Right kidney (tissue), 1 donor: ENCODE results near the gene OGFOD2.
"Not testable (repeated sequence)": the region's sequence is repeated elsewhere in the genome, so short reads cannot be mapped to it uniquely, and the experiment has no call there.

Source experiments
- DNase-seq: peaks from one replicate; pipeline ENCODE4 v3.0.0-alpha.2; 2016

OGFOD2 gene

DNA sequence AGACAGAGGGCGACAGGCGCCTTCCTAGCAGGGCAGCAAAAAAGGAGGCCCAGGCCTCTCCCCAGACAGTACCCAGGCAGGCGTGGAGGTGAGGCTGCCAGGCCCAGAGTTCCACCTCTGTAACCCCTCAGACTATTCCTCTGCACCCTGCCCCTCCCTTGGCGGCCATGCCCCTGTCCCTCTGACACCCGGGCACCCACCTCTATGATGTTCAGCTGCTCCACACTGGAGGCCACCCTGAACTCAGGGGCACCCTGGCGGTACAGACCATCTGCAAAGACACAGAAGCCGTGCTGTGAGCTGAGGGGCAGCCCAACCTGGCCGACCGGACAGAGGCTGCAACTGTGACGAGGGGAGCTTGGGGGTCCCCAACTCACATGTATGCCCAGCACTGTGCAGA lies 25.5 kb downstream of the OGFOD2 start:
- DNase-seq, result no peak

DNA sequence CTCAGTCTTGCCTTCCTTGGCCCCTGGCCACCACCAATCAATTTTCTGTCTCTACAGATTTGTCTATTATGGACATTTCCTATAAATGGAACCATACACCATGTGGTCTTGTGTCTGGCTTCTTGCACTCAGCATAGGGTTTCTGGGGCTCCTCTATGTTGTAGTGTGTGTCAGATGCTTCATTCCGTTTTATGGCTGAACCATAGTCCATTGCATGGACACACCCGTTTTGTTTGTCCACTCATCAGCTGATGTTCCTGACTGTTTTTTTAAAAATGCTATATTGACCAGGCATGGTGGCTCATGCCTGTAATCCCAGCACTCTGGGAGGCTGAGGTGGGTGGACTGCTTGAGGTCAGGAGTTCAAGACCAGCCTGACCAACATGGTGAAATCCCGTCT lies 26.4 kb downstream of the OGFOD2 start:
- DNase-seq, result no peak

DNA sequence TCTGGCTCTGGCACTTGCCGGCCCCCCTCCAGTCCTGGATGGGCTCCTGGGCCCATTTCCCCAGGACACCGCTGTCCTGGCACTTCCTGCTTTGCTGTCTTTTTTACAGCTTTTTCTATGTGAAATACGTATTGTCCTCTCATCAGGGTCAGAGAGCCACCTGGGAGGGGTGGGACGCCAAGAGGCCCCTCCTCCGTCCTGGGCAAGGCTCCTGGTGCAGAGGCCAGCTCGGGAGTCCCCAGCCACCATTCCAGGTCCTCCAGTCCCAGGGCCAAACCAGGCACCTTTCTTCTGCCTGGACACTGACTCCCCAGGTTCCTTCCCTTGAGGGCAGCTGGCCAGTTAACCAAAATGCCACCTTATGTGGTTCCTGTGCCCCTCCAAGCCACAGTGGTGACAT lies 28.2 kb downstream of the OGFOD2 start:
- no peak for DNase-seq

DNA sequence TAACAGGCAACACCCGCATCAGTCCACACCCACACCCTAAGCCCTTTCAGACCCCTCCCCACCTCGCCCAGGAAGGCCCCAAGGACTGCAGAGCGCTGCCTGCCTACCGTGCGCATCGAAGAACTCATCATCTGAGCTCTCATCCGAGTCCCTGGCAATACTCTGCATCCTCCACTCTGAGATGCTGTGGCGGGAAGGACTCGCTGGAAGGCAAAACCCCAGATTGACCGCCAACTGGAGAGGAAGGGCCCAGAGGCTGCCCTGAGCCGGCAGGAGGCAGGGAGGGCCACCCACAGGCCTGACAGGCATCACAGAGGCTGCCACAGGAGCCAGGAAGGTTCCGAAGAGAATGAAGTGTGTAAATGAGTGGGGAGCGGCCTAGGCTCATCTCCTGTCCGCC lies 29.2 kb downstream of the OGFOD2 start:
- no peak for DNase-seq

DNA sequence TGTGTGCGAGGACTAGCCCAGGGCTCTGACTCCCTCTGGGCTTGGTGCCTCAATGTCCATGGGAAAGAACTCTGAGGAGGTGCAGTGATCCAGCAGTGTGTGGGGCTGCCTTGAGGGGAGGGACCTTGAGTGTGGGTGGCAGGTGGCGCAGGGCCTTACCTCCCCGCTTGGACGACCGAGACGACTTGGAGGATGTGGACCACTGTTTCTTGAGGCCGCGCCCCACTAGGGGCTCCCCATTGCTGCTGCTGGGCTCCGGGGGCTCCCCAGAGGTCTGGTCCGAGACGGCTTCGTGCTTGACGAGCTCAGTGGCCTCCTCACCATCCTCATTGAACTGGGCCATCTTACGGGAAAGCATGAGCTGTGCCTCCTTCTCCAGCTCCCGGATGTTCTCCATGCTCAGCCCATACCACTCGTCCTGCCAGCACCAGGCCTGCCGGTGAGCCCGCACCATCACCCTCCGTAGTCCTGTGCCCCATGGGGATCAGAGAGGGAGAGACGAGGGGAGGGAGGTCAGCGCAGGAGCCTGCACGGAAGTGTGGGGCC lies 30.1 kb downstream of the OGFOD2 start:
- no peak for DNase-seq

DNA sequence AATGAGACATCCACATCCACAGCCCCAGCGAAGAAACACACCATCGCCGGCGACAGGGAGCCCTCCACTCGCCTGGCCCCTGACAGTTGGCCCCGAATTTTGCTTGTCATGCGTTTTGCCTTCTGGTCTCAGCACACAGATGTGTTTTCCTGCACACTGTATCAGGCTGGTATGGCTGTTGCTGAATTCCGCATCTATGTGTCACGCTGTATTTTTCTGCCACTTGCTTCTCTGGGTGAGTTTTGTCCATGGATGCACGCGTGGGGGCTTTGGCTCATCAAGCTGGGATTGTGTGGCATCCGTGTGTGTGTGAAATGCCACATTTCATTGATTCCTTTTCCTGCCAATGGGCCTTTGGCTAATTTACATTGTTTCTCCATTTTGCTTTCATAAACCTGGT lies 31.9 kb downstream of the OGFOD2 start:
- no peak for DNase-seq

DNA sequence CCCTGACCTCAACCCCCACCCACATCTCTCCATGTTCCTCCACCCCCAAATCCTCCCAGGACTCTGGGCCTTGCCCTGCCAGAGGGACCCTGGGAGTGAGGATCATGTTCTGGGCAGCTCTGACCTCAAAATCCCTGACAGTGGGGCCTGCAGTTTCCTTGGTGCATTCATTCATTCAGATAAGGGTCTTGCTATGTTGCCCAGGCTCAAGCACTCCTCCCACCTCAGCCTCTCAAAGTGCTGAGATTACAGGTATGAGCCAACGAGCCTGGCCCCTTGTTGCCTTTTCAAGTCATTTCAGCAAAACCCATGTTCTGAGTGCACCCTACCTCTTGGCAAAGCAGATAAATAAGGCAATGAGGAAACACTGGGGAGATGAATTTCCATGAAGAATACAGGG lies 35.1 kb downstream of the OGFOD2 start:
- no peak for DNase-seq

DNA sequence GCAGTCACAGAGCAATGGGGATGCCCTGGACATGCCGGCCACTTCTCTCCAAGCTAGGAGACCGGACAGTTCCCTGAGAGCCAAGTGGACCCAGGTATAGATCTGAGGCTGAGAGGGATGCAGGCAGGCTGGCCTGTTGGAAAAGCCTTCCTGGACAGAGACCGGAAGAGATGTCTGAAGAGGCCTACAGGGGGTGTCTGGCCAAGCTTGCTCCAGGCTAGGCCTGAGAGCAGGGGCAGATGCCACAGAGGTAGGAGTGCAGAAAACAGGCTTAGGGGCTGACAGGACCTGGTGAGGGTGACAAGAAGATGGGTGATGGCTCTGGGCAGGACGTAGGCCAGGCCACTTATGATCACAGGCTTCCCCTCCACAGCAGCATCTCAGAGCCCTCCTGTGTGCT lies 35.6 kb downstream of the OGFOD2 start:
- no peak for DNase-seq

DNA sequence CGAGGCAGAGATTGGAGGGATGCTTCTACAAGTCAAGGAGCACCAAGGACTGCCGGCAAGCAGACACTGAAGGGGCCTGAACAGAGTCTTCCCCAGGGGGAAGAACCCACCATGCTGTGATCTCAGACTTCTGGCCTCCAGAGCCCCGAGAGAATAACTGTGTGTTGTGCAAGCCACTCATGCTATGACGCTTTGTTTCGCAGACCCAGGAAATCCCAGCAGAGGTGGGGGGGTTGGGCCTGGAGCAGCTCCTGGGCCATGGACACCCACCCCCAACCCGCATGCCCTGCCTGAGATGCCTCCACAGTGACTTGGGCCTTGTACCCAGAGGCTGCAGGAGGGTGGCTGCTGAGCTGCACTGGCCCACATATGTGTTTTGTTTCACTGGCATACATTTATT lies 36.7 kb downstream of the OGFOD2 start:
- no peak for DNase-seq

DNA sequence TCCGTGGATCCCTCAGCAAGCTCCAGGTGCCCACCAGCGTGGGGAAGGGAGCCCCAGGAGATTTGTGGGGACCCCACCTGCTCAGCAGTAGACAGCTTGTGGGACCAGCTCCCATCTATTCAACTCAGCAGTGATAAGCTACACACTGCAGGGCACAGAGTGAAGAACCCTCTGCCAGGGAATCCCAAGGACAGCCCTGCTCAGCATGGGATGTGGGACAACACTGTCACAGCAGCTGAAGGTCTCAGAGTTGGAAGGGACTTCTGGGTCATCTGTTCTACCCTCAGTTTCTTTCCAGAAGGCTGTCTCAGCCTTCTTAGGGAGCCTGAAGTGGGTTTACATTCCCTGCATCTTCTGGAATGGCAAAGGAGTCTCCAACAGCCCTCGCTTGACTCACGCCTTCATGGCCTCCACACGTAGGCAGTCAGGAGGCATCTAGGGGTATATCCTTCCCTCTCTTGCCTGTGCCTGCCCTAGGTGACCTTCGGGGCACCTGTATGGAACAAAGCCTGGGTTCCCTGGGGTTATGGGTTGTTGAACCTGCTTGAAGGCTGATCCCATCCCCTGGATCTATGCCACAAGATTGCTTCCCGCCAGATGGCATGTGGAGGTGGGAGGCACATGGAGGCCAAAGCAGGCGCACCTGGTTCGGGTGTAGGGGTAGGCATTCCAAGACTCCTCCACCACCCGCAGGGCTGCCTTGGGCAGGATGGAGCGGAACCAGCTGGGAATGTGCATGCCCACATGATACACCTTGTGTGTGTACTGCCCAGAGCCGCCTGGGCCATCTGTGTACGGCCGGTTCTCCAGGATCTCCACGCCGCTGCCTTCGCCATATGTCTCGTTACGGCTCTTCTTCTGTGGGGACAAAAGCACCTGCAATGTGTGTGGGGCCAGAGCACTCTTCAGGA lies 38.4 kb downstream of the OGFOD2 start:
- DNase-seq, result no peak

DNA sequence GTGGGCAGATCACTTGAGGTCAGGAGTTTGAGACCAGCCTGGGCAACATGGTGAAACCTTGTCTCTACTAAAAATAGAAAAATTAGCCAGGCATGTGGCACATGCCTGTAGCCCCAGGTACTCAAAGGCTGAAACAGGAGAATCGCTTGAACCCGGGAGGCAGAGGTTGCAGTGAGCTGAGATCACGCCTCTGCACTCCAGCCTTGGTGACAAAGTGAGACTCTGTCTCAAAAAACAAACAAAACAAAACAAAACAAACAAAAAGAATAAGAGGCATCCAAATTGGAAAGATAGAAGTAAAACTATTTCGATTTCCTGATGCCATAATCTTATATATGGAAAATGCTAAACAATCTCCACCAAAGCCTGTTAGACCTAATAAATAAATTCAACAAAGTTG lies 39.4 kb downstream of the OGFOD2 start:
- DNase-seq, result not testable (repeated sequence)

DNA sequence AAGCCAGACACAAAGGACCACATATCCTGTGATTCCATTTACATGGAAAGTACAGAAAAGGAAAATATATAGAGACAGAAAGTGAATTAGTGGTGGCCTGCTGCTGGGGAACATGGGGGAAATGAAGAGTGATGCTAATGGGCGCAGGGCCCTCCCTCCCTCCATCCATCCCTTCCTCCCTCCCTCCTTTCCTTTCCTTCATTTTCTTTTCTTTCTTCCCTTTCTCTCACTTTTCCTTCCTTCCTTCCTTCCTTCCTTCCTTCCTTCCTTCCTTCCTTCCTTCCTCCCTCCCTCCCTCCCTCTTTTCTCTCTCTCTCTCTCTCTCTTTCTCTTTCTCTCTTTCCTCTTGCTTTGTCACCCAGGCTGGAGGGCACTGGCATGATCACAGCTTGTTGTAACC lies 42.7 kb downstream of the OGFOD2 start:
- DNase-seq, result no peak

DNA sequence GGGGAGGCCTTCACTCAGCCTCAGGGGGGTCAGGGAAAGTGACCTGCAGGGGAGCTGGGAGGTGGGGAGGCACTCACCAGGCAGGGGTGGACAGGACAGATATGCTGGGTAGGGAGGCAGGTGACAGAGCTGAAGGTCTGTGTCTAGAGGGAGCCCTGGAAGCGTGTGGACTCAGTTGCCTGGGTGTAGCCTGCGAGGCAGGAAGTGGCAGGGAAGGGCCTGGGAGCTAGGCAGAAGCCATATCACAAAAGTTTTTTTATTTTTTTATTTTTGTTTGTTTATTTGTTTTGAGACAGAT lies 44.7 kb downstream of the OGFOD2 start:
- no peak for DNase-seq

DNA sequence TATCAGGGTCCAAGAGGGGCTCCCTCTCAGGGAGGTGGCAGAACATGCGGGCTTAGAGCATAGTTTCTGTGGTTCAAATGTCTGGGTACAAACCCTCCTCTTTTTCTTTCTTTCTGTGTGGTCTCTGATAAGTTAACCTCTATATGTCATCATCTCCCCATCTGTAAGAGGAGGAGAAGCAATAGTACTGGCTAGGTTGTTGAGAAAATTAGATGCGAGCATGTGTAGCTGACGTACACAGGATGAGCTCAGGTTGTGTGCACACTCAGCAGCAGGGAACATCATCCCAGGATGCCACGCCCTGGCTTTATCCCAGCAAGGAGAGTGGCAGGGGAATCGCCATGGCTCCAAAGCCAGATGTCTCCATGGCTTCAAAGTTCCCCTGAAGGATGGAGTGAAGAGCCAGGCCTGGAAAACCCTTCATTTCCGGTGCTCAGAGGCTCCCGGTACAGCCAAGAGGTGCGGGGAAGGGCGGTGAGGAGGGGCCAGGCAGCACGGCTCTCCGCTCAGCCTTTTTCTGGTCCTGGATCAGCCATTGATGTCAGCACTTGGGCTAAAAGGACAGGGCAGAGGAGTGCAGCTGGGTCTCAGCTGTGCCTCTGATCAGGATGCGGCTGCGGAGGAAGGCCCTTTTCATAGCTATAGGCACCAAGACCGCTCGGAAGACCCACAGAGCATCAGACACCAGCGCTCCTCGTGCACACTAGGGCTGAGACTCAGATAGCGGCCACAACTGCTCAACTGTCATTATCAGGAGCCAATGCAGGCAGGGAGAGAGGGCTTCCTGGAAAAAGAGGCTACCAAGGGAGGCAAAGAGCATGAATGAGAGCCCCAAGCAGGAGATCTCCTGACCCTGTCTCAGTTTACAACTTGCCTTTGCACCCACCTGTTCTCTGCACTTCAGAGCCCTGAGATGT lies 46.9 kb downstream of the OGFOD2 start:
- DNase-seq, result no peak

DNA sequence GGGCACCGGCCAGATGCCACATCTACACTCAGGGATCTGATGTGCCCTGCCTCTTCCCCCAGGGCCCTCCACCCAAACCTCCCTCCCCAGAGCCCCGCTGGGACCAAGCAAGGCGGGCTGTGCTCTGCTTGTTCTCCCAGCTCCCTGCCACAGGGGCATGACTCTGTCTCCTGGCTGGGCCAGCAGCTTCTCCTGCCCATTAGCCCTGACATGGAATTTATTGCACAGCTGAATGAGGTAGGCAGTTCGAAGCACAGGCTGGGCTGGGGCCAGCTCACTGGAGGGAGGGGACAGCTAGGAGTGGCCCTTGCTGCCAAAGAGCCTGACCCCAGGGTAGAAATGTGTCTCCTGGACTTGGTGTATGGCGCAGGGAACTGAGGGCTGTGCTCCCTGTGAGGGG lies 47.8 kb downstream of the OGFOD2 start:
- no peak for DNase-seq

DNA sequence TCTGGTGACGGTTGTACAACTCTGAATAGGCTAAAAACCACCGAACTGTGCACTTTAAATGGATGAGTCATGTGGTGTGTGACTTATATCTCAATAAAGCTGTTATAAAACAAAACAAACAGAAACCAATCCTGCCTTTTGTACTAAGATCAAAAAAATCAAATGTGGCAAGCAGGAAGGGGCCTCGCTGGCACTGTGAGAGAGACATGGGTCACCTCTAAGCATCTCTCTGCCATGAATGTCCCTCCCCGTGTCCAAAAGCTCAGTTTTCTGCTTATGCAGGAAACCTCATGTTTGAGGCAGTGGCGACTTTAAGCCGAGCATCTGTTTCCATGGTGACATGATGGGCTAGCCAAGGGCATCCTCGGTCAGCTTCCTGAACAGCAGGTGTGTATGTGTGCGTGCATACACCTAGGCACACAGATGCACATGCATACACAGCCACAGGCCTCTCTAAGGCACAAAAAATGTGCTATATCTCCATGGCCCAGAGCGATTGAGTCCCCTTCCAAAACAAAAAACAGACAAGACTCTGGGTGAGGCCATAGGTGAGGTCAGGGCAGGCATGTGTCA lies 49.9 kb downstream of the OGFOD2 start:
- no peak for DNase-seq

DNA sequence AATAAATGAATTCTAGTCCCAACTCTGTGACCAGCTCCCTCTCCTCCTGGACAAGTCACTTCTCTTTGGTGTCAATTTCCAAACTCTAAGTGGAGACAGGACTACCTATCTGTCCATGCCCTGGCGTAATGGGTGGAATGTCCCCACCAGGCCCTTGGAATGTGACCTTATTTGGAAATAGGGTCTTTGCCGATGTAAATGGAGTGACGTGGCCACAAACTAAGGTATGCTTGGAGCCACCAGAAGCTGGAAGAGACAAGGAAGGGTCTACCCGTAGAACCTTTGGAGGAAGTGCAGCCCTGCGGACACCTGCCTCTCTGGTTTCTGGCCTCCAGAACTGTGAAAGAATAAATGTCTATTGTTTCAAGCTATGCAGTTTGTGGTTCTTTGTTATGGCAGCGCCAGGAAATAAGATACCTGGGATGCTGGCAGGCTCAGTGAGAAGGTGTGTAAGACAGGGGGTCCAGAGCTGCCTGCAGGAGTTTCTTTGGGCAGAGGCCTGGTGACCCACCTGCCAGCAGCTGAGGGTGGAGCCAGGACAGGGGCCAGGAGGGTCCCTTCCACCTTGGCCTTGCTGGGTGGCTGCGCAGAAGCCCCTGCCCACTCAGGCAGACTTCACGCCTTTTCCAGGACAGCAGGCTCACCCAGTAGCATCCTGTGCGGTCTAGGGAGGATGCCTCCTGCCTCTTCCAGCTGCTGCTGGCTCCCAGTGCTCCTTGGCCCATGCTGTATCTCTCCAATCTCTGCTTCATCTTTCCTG lies 51.2 kb downstream of the OGFOD2 start:
- no peak for DNase-seq

DNA sequence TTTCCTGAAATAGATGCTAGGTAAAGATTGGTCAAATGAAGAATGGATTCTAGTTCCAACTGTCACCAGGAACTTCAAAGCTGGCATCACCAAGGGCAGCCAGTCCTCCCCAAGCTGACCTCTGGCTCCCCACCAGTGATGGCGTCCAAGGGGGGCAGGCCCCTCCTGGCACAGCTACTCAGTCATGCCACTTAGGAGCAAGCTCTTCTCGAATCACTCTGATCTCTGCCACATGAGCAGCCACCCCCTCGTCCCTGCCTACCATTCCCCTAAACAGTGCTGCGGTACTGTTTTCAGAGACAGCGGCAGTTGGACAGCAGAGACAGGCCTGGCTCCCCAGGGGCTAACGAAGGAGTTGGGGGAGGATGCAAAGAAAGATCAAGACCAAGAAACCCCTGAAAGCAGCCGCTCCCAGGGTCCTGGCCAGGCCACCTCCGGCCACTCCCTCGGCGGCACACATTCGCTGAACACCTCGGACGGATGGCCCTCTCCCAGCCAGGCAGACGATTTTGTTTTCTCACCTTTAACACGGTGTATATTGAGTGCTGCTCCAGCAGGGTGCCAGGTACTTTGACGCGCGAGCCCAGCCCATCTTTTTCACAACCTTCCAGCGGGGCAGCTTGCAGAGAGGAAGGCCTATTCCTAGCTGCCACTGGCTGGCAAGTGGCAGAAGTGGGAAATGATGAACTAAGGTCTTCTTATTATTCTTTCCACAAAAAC lies 52.8 kb downstream of the OGFOD2 start:
- DNase-seq, result no peak

DNA sequence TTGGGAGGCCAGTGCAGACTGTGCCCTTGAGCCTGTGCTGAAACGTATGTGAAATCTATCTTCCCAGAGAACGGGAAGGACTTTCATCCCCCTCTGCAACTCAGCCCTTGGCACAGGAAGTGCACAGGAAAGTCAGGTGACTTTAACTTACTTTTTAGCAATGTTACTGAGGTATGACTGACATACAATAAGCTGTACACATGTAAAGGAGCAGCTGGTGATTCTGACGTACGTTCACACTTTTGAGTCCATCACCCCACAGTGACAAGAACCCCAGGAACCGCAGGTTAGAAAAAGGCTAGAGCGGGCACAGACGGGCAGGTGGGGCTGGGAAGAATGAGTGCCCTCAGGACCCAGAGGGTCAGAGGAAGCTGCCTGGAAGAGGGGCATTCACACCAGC lies 53.4 kb downstream of the OGFOD2 start:
- no peak for DNase-seq

DNA sequence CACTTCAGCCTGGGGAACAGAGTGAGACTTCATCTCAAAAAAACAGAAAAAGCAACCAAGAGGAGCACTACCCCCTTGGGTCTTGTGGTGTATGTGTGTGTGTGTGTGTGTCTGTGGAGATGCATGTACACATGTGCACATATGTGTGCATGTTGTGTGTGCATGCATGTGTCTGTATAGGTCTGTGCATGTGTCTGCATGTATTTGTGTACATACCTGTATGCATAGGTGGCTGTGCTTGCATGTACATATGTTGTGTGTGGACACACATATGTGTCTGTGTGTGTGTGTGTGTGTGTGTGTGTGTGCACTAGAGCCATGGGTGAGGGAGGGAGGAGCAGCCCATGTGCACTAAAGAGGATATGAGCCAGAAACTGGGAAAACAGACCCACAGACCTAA lies 54.5 kb downstream of the OGFOD2 start:
- DNase-seq, result no peak
